Natural killer cell treated with Interleukin-12 subunit alpha and Interleukin-12 subunit beta and Interleukin-15 and Interleukin-18, amount 100 ng/mL, for 72 hours (primary cell): ENCODE measurements around the gene MRPL38. TPM values are rescaled to one million over a fixed set of nuclear protein-coding genes. Genes with fewer than 3 reads are reported as not detected.

Experiments used
- ATAC-seq, 2 donors: fragments of 150-1000 bp; cut with Tn5 transposase in 1 of 2; sonication (Bioruptor Pico), chemical (Tn5 transposase) in 1 of 2; 2 replicates each; pipeline ENCODE4 v1.10.0; 2021
- DNase-seq: peaks from one replicate; pipeline ENCODE4 v3.0.0; 2022; ENCODE audit warnings: low spot score
- H3K27ac Mint-ChIP-seq, 2 donors: 1 replicate in 1 of 2; 2 replicates in 1 of 2; pipeline ENCODE4 v1.8.0; 2022; ENCODE audit warnings: mixed read lengths in 2 of 2, mild to moderate bottlenecking in 1 of 2, moderate library complexity in 1 of 2
- H3K27me3 Mint-ChIP-seq, 2 donors: 1 replicate in 1 of 2; 2 replicates in 1 of 2; pipeline ENCODE4 v1.8.0; 2022; ENCODE audit warnings: mixed read lengths in 2 of 2
- H3K36me3 Mint-ChIP-seq: one replicate; pipeline ENCODE4 v1.8.0; 2022; ENCODE audit warnings: mixed read lengths
- H3K4me1 Mint-ChIP-seq, 2 donors: 1 replicate in 1 of 2; 2 replicates in 1 of 2; pipeline ENCODE4 v1.8.0; 2022; ENCODE audit warnings: low read depth in 2 of 2, mixed read lengths in 2 of 2, mild to moderate bottlenecking in 1 of 2
- H3K4me3 Mint-ChIP-seq: one replicate; pipeline ENCODE4 v1.8.0; 2022; ENCODE audit warnings: mixed read lengths
- H3K9me3 Mint-ChIP-seq: 2 replicates; pipeline ENCODE4 v1.8.0; 2022; ENCODE audit warnings: mixed read lengths
- total RNA-seq, 2 donors: library from RNA; stranded (reverse); gene quantifications; one replicate each; pipeline ENCODE4 v1.2.3, GENCODE V29; 2022

Gene MRPL38
- total RNA-seq, 2 donors from 2014 or later, result 117 to 174 TPM

GRCh38 chr17:75913537-75914210 is 9.0 kb upstream of the MRPL38 start:
- Mint-ChIP-seq H3K4me3 (no peak overlapping the region), H3K27me3 (no peaks in the 10 kb centered on the region), H3K4me1 (peaks cover 0 to 2% of the 10 kb centered on the region in 2 donors), H3K27ac (no peak overlapping the region), H3K36me3 (no peaks in the 10 kb centered on the region), H3K9me3 (no peaks in the 10 kb centered on the region)
- ATAC-seq (peak; percentile 14 to 43), DNase-seq (no peak)

- no peaks in the 10 kb centered on the region for H3K9me3 Mint-ChIP-seq
- H3K27ac Mint-ChIP-seq, result no peak overlapping the region
- no peaks in the 10 kb centered on the region for H3K27me3 Mint-ChIP-seq
- no peaks in the 10 kb centered on the region for H3K36me3 Mint-ChIP-seq
- no peak for DNase-seq
- peaks cover 0 to 5% of the 10 kb centered on the region in 2 donors for H3K4me1 Mint-ChIP-seq
- H3K4me3 Mint-ChIP-seq, result no peak overlapping the region
- no peak for ATAC-seq
Measured at GRCh38 chr17:75910699-75911098, 6.0 kb upstream of the MRPL38 start.

GRCh38 chr17:75909812-75910274 is 5.2 kb upstream of the MRPL38 start:
- Mint-ChIP-seq H3K36me3 (no peaks in the 10 kb centered on the region), H3K4me1 (peaks cover 0 to 8% of the 10 kb centered on the region in 2 donors), H3K27me3 (no peaks in the 10 kb centered on the region), H3K9me3 (no peaks in the 10 kb centered on the region), H3K4me3 (no peak overlapping the region), H3K27ac (no peak overlapping the region)
- ATAC-seq (no peak), DNase-seq (no peak)

- DNase-seq (no peak), ATAC-seq (no peak)
- Mint-ChIP-seq H3K9me3 (no peaks in the 10 kb centered on the region), H3K27ac (peak overlapping the region in 1 of 2 donors; percentile 29), H3K36me3 (no peaks in the 10 kb centered on the region), H3K4me3 (no peak overlapping the region), H3K27me3 (no peaks in the 10 kb centered on the region), H3K4me1 (peaks cover 0 to 8% of the 10 kb centered on the region in 2 donors)
Measured at GRCh38 chr17:75909051-75909811, 4.5 kb upstream of the MRPL38 start.

GRCh38 chr17:75908201-75908600 is 3.5 kb upstream of the MRPL38 start:
- DNase-seq, result no peak
- Mint-ChIP-seq H3K27ac (no peak overlapping the region), H3K4me1 (peaks cover 0 to 11% of the 10 kb centered on the region in 2 donors), H3K4me3 (no peak overlapping the region), H3K27me3 (no peaks in the 10 kb centered on the region), H3K9me3 (no peaks in the 10 kb centered on the region), H3K36me3 (no peaks in the 10 kb centered on the region)
- ATAC-seq, result no peak

- peaks cover 0 to 11% of the 10 kb centered on the region in 2 donors for H3K4me1 Mint-ChIP-seq
- peak overlapping the region; percentile 47 for H3K4me3 Mint-ChIP-seq
- ATAC-seq (no peak), DNase-seq (no peak)
- H3K27ac Mint-ChIP-seq, result peak overlapping the region; percentile 66 to 77
- no peaks in the 10 kb centered on the region for H3K9me3 Mint-ChIP-seq
- no peaks in the 10 kb centered on the region for H3K36me3 Mint-ChIP-seq
- no peaks in the 10 kb centered on the region for H3K27me3 Mint-ChIP-seq
Measured at GRCh38 chr17:75906143-75906884, 1.6 kb upstream of the MRPL38 start.

GRCh38 chr17:75902406-75902805 is 2.3 kb downstream of the MRPL38 start:
- H3K9me3 Mint-ChIP-seq, result no peaks in the 10 kb centered on the region
- H3K27ac Mint-ChIP-seq, result no peak overlapping the region
- no peak for DNase-seq
- H3K36me3 Mint-ChIP-seq, result no peaks in the 10 kb centered on the region
- no peak for ATAC-seq
- H3K4me3 Mint-ChIP-seq, result no peak overlapping the region
- no peaks in the 10 kb centered on the region for H3K27me3 Mint-ChIP-seq
- peaks cover 3 to 14% of the 10 kb centered on the region in 2 donors for H3K4me1 Mint-ChIP-seq

- no peaks in the 10 kb centered on the region for H3K27me3 Mint-ChIP-seq
- DNase-seq (no peak), ATAC-seq (no peak)
- H3K4me3 Mint-ChIP-seq, result no peak overlapping the region
- no peaks in the 10 kb centered on the region for H3K9me3 Mint-ChIP-seq
- no peak overlapping the region for H3K27ac Mint-ChIP-seq
- peaks cover 5 to 16% of the 10 kb centered on the region in 2 donors for H3K4me1 Mint-ChIP-seq
- H3K36me3 Mint-ChIP-seq, result no peaks in the 10 kb centered on the region
Measured at GRCh38 chr17:75901727-75902126, 3.0 kb downstream of the MRPL38 start.

- no peak for DNase-seq
- ATAC-seq, result no peak
- no peaks in the 10 kb centered on the region for H3K9me3 Mint-ChIP-seq
- H3K4me1 Mint-ChIP-seq, result peaks cover 5 to 13% of the 10 kb centered on the region in 2 donors
- H3K4me3 Mint-ChIP-seq, result no peak overlapping the region
- H3K27me3 Mint-ChIP-seq, result no peaks in the 10 kb centered on the region
- H3K27ac Mint-ChIP-seq, result no peak overlapping the region
- H3K36me3 Mint-ChIP-seq, result no peaks in the 10 kb centered on the region
Measured at GRCh38 chr17:75900691-75901533, 3.8 kb downstream of the MRPL38 start.

- no peak overlapping the region for H3K4me3 Mint-ChIP-seq
- no peaks in the 10 kb centered on the region for H3K27me3 Mint-ChIP-seq
- no peak overlapping the region for H3K27ac Mint-ChIP-seq
- DNase-seq, result no peak
- peaks cover 15 to 20% of the 10 kb centered on the region in 2 donors for H3K4me1 Mint-ChIP-seq
- no peaks in the 10 kb centered on the region for H3K36me3 Mint-ChIP-seq
- H3K9me3 Mint-ChIP-seq, result no peaks in the 10 kb centered on the region
- ATAC-seq, result no peak
Measured at GRCh38 chr17:75899767-75900468, 4.8 kb downstream of the MRPL38 start.

GRCh38 chr17:75899353-75899752 is 5.3 kb downstream of the MRPL38 start:
- Mint-ChIP-seq H3K4me3 (no peak overlapping the region), H3K27ac (no peak overlapping the region), H3K27me3 (no peaks in the 10 kb centered on the region), H3K9me3 (no peaks in the 10 kb centered on the region), H3K36me3 (no peaks in the 10 kb centered on the region), H3K4me1 (peaks cover 16 to 22% of the 10 kb centered on the region in 2 donors)
- no peak for DNase-seq
- no peak for ATAC-seq

- Mint-ChIP-seq H3K27me3 (no peaks in the 10 kb centered on the region), H3K9me3 (no peaks in the 10 kb centered on the region), H3K27ac (no peak overlapping the region), H3K4me3 (no peak overlapping the region), H3K36me3 (no peaks in the 10 kb centered on the region), H3K4me1 (peaks cover 22 to 25% of the 10 kb centered on the region in 2 donors)
- DNase-seq (no peak), ATAC-seq (no peak)
Measured at GRCh38 chr17:75898791-75899190, 5.9 kb downstream of the MRPL38 start.

- H3K4me1 Mint-ChIP-seq, result peaks cover 25 to 26% of the 10 kb centered on the region in 2 donors
- H3K27me3 Mint-ChIP-seq, result no peaks in the 10 kb centered on the region
- no peaks in the 10 kb centered on the region for H3K36me3 Mint-ChIP-seq
- H3K4me3 Mint-ChIP-seq, result no peak overlapping the region
- no peak for ATAC-seq
- no peaks in the 10 kb centered on the region for H3K9me3 Mint-ChIP-seq
- peak overlapping the region; percentile 56 to 77 for H3K27ac Mint-ChIP-seq
- DNase-seq, result no peak
Measured at GRCh38 chr17:75898065-75898464, 6.6 kb downstream of the MRPL38 start.
